MG63 (cell line): Measurements from ENCODE around the gene USH1C. TPM values are rescaled to one million over a fixed set of nuclear protein-coding genes. Genes with fewer than 3 reads are reported as not detected.

Experiments
- DNase-seq: peaks from one replicate; pipeline ENCODE4 v3.0.0-alpha.2; 2020
- H3K27me3 ChIP-seq: fragments of 250-450 bp; sonication (Bioruptor Pico); 2 replicates; pipeline ENCODE4 v1.5.1; 2020; ENCODE audit warnings: mild to moderate bottlenecking, moderate library complexity
- H3K36me3 ChIP-seq: fragments of 250-450 bp; sonication (Bioruptor Pico); 2 replicates; pipeline ENCODE4 v1.5.1; 2020; ENCODE audit warnings: mild to moderate bottlenecking, moderate library complexity
- H3K4me3 ChIP-seq: fragments of 250-450 bp; sonication (Bioruptor Pico); 2 replicates; pipeline ENCODE4 v1.5.1; 2020; ENCODE audit warnings: mild to moderate bottlenecking, moderate library complexity
- H3K9me3 ChIP-seq: fragments of 250-450 bp; sonication (Bioruptor Pico); 2 replicates; pipeline ENCODE4 v1.5.1; 2020; ENCODE audit warnings: mild to moderate bottlenecking, moderate library complexity
- total RNA-seq: library from RNA; depleted of rRNA; stranded (reverse); fragments of >200 nt; shearing (Covaris generic); gene quantifications from 2 replicates; pipeline ENCODE4 v1.2.3, GENCODE V29; 2014; ENCODE audit warnings: low replicate concordance

USH1C gene
- total RNA-seq, 1 experiment from 2014 or later: not detected

DNA sequence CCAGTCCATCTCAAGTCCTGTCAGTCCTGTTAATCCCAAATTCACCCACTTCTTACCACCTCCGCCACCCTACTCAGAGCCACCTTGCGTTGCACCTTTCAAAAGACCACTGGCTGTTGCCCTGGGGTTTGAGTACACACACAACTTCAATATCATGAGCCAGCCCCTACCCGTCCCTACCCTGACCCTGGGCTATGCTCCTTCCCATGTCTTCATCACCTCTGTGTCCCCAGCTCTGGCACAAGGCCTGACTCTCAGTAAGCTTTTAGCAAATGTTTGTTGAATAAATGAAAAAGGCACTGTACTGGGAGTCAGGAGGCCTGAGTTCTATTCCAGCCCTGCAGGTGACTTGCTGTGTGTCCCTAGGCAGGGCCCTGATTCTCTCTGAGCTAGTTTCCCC is 29.3 kb upstream of the USH1C start:
- Histone ChIP-seq H3K9me3 (no peaks in the 10 kb centered on the region), H3K27me3 (no peaks in the 10 kb centered on the region), H3K4me3 (no peak overlapping the region), H3K36me3 (no peaks in the 10 kb centered on the region)
- DNase-seq: no peak

DNA sequence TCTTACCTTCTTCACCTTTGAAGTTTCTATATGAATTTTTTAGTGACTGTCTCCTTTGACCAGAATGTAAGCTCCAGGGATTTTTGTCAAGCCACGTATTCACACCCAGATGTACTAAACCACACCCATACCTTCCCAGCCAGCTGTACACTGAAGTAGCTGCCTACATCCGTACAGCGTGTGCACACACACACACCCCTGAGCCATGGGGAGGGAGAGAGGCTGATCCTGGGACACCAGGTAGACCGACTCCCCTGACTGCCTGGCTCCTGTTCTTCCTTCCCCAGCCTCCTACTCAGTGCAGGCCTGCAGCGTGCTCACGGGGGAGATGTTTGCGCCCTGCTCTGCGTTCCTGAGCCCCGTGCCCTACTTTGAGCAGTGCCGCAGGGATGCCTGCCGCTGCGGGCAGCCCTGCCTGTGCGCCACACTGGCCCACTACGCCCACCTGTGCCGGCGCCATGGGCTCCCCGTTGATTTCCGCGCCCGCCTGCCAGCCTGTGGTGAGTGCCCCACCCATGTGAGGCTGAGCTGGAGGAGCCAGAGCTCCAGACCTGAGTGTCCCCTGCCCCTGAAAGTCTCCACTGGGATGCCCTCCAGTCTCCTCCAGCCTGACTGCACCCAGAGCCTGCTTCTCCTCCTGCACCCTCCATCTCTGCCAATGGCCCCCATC is 28.7 kb upstream of the USH1C start:
- H3K36me3 ChIP-seq: no peaks in the 10 kb centered on the region
- no peak overlapping the region for H3K4me3 ChIP-seq
- DNase-seq: no peak
- H3K9me3 ChIP-seq: no peaks in the 10 kb centered on the region
- no peaks in the 10 kb centered on the region for H3K27me3 ChIP-seq

DNA sequence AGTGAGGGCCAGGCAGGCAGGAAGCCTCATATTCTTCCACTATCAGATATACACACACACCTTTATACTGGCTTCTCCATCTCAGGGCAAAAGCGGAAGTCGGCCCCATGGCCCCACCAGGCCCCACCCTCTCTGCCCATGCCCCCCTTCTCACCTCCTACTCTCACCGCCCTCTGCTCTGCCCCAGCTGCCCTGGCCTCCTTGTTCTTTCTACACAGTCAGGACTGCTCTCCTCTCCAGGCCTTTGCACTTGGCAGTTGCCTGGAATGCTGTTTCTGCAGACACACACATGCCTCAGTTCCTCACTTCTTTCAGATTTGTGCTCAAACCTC is 28.1 kb upstream of the USH1C start:
- Histone ChIP-seq H3K36me3 (no peaks in the 10 kb centered on the region), H3K9me3 (no peaks in the 10 kb centered on the region), H3K4me3 (no peak overlapping the region), H3K27me3 (no peaks in the 10 kb centered on the region)
- DNase-seq: no peak

DNA sequence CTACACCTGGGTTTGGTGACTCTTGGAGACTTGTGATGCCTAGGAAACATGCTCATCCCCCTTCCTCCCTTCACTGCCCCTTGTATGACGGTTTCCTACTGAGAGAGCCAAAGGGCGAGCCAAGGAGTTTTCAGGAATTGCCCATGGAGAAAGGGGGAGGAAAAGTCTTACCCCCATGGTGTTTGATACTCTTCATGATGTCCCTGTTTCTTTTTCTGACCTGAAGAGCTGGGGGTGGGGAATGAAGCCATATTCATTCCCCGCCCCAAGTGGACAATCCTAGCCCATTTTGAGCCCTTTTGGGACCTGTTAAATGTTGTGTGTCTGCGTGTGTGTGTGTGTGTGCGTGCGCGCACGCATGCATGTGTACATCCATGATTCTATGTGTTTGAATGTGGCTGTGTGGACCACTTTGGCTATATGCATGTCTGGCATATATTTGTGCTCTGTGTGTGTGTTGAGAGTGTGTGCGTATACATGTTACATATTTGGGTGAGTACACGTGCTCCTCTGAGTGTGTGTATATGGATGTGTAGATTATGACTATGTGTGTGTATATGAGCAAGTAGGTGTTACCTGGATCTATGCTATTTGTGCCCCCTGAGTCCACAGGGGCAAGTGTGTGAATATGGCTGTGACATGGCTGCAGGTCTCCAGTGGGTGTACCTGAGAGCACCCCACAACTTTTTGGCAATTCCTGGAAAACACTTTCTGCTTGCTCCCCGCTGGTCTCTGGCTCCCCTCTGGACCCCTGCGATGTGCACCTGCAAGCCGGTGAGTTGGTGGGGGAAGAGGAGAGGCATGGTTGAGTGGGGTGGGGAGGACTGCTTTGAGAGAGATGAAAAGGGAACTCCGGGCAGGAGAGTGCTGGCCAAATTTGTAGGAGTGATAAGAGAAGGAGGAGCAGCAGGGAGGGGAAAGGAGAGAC is 27.5 kb upstream of the USH1C start:
- no peaks in the 10 kb centered on the region for H3K27me3 ChIP-seq
- DNase-seq: no peak
- H3K36me3 ChIP-seq: no peaks in the 10 kb centered on the region
- no peak overlapping the region for H3K4me3 ChIP-seq
- no peaks in the 10 kb centered on the region for H3K9me3 ChIP-seq

DNA sequence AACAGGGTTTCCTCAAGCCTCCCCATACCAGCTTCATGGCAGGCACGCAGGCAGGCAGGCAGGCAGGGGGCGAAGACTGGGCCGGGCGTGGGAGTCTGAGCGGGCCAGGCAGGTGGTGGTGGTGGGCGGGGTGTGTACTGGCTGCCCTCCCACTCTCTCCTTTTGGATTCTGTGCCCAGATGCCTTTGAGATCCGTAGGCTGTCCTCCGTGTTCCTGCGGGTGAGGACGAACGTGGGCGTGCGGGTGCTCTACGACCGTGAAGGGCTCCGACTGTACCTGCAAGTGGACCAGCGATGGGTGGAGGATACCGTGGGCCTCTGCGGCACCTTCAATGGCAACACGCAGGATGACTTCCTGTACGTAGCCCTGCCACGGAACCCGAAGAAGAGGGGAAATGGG is 25.8 kb upstream of the USH1C start:
- Histone ChIP-seq H3K36me3 (no peaks in the 10 kb centered on the region), H3K27me3 (no peaks in the 10 kb centered on the region)
- DNase-seq: no peak

DNA sequence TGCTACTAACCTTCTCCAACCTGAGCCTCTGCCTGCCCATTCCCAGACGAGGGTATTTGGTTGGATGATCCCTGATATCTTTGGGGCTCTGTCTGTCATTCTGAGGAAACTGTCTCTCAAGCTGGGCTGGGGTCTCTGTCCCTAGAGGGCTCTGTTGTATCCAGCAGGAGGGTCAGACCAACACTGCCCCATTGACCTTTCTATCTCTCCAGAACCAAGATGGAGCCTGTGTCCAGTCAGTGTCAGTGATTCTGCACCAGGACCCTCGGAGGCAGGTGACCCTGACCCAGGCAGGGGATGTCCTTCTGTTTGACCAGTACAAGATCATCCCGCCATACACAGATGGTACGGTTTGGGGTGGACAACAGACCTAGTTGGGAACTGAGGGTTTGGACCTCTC is 24.7 kb upstream of the USH1C start:
- no peak for DNase-seq
- Histone ChIP-seq H3K4me3 (no peak overlapping the region), H3K9me3 (no peaks in the 10 kb centered on the region), H3K36me3 (no peaks in the 10 kb centered on the region), H3K27me3 (no peaks in the 10 kb centered on the region)

More for the DNA sequence above, 25.8 kb upstream of the USH1C start:
- no peaks in the 10 kb centered on the region for H3K9me3 ChIP-seq
- H3K4me3 ChIP-seq: no peak overlapping the region

DNA sequence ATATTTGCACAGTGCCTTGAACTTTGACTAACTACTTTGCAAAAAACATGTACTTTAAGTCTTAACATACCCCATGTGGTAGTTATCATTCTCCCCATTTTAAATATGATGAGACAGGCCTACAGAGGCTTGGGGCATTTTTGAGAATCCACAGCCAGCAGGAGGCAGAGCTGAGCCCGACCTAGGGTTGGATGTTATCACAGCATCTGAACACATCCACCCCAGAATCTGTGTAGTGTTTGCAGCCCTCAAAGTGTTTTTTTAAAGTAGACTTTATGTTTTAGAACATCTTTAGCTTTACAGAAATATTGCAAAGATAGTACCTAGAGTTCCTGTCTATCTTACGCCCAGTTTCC is 20.4 kb upstream of the USH1C start:
- no peaks in the 10 kb centered on the region for H3K36me3 ChIP-seq
- no peak overlapping the region for H3K4me3 ChIP-seq
- H3K9me3 ChIP-seq: no peaks in the 10 kb centered on the region
- DNase-seq: no peak
- H3K27me3 ChIP-seq: no peaks in the 10 kb centered on the region

DNA sequence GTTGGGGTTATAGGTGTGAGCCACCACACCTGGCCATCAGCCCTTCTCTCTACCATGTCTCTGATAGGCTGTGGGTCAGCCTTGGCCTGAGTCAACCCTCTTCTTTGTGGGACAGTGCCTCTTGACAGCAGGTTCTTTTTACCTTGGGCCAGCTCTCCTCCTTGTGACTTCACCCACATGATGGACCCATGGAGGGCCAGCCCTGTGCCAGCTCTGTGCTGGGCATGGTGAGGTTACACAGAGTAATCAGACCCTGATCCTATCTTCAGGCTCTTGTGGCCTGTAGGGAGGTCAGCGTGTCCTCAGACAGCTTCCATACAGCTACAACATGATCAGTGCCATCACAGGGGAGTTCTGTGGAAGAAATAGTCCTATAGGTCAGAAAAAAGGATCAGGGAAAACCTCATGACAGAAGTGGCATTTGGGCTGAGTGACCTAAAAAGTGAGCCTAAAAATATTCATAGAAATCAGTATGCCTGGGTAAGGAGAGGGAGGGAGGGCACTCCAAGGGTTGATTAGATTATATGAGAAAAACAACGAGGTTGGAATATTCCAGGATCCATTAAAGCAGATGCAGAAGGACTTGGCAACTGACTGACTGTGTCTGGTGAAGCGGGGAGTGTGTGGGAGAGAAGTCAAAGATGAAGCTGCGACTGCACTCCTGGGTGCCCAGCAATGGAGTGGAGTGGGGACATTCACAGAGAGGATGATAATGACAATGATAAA is 19.9 kb upstream of the USH1C start:
- no peak for DNase-seq
- Histone ChIP-seq H3K4me3 (no peak overlapping the region), H3K9me3 (no peaks in the 10 kb centered on the region), H3K27me3 (no peaks in the 10 kb centered on the region), H3K36me3 (no peaks in the 10 kb centered on the region)

DNA sequence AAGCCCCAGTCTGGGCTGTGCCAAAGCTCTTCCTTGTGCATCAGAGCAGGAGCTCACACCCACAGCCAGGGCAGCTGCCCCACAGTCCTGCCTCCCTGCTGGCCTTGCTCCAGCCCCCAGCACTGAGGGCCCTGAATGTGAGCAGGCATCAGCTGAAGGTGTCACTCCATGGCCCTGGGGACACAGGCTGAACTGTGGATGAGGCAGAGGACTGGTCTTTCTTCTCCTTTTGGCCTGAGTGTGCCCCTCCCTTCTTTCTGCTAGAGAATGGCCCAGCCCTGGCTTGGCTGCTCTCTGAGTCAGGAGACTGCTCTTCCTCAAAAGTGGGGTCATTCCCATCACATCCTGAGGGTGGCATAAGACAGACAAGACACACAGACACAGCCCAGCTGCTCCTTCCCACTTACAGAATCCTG is 19.0 kb upstream of the USH1C start:
- Histone ChIP-seq H3K36me3 (no peaks in the 10 kb centered on the region), H3K4me3 (no peak overlapping the region), H3K9me3 (no peaks in the 10 kb centered on the region), H3K27me3 (no peaks in the 10 kb centered on the region)
- DNase-seq: peak; percentile 6

DNA sequence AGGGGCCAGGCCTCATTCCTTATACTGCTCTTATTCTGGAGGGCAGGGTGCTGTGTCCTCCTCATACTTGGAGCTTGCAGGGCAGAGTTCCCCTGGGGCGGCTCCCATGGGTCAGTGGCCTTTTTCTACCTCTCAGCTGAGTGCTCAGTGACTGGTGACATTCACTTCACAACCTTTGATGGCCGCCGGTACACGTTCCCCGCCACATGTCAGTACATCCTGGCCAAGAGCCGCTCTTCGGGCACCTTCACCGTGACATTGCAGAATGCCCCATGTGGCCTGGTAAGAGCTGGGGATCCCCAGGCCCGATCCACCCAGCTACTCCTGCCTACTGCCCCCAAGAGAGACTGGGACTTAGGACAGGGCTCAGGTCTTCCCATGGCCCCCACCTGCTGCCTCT is 17.3 kb upstream of the USH1C start:
- H3K9me3 ChIP-seq: no peaks in the 10 kb centered on the region
- no peaks in the 10 kb centered on the region for H3K27me3 ChIP-seq
- no peak for DNase-seq
- no peaks in the 10 kb centered on the region for H3K36me3 ChIP-seq
- H3K4me3 ChIP-seq: no peak overlapping the region

DNA sequence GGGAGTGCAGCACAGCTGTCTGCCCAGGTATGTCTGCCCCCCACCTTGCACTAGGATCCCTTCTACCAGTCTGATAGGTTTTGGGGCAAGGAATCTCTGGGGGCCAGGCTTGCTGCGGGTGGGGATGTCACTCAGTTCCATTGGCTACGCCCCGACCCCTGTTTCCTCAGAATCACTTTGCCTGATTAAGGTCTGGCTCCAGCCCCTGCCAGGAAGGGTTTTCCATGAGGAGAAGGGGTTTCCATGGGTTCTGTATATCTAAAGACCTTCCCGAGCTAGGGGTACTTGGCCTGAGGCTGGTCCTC is 16.8 kb upstream of the USH1C start:
- Histone ChIP-seq H3K4me3 (no peak overlapping the region), H3K9me3 (no peaks in the 10 kb centered on the region), H3K27me3 (no peaks in the 10 kb centered on the region), H3K36me3 (no peaks in the 10 kb centered on the region)
- no peak for DNase-seq

DNA sequence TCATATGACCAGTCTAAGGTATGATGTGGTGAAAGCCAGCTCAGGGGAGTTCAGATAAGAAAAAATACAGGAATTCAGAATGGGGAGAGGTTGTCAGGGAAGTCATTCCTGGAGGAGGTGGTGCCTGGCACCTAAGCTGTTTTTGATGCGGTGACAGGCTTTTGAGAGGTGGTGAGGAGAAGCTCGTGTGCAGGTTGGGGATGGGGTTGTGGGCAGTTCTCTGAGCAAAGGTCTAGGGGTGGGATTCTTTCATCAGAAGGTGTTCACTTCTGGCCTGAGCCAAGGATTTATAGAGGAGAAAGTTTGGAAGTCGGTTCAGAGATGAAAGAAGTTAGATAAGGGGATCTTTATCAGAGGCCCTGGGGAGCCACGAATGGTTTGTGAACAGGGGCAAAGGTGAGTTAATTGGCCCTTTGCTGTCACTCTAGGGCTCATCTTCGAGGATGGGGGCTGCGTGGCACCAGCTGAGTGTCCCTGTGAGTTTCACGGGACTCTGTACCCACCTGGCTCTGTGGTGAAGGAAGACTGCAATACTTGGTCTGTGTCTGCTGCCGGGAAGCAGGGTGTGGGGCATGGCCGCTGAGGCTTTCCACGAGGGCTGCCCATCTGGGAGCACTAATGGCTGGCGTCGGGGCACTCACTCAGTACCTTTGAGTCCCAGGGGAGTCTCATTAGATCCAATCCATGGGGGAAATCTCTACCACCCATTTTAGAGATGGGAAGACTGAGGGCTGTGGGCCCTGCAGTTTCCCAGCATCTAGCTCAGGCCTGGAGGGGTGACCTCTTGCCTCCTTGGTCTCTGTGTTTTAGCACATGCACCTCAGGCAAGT is 16.3 kb upstream of the USH1C start:
- Histone ChIP-seq H3K36me3 (no peaks in the 10 kb centered on the region), H3K9me3 (no peaks in the 10 kb centered on the region), H3K27me3 (no peaks in the 10 kb centered on the region), H3K4me3 (no peak overlapping the region)
- no peak for DNase-seq

DNA sequence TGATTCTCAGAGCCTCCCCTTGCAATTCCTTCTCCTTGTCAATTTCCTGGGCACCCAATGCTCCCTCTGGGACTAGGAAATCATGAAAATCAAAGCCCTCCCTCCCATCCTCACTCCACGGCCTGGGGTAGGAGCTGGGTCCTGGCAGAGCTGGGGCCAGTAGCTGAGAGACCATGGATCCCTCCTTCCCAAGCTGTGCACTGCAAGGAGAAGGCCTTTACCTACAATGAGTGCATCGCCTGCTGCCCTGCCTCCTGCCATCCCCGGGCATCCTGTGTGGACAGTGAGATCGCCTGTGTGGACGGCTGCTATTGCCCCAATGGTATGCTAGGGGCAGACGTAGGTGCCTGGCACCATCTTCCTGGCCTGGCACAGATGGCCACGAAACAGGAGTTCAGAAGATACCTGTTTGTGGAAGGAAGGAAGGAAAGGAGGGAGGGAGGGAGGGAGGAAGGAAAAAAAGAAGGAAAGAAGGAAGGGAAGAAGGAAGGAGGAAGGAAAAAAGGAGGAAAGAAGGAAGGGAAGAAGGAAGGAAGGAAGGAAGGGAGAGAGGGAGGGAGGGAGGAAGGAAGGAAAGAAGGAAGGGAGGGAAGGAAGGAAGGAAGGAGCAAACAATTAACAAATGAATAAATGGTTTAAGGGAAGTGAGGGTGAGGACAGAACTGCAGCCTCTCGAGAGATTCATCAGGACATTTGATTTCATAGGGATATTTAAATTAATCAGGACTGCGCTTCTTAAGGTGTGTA is 15.3 kb upstream of the USH1C start:
- no peak overlapping the region for H3K4me3 ChIP-seq
- no peaks in the 10 kb centered on the region for H3K27me3 ChIP-seq
- no peaks in the 10 kb centered on the region for H3K36me3 ChIP-seq
- no peak for DNase-seq
- no peaks in the 10 kb centered on the region for H3K9me3 ChIP-seq

DNA sequence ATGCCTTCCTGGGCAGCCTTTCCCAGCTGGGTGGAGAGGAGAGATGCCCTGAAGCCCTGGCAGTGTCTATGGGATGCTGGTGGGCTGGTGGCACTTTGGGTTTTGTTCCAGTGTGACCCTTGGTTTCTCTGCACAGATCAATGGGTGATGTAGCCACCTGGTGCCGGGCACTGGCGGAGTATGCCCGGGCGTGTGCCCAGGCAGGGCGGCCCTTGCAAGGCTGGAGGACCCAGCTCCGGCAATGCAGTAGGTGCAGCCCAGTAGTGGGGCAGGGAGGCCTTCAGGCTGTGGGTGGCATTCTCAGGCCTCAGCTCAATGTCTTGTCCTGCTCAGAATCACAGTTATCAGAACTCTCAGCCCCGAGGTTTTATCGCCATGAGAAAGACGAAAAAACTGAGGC is 14.7 kb upstream of the USH1C start:
- no peaks in the 10 kb centered on the region for H3K36me3 ChIP-seq
- H3K4me3 ChIP-seq: no peak overlapping the region
- H3K9me3 ChIP-seq: no peaks in the 10 kb centered on the region
- no peak for DNase-seq
- H3K27me3 ChIP-seq: no peaks in the 10 kb centered on the region

DNA sequence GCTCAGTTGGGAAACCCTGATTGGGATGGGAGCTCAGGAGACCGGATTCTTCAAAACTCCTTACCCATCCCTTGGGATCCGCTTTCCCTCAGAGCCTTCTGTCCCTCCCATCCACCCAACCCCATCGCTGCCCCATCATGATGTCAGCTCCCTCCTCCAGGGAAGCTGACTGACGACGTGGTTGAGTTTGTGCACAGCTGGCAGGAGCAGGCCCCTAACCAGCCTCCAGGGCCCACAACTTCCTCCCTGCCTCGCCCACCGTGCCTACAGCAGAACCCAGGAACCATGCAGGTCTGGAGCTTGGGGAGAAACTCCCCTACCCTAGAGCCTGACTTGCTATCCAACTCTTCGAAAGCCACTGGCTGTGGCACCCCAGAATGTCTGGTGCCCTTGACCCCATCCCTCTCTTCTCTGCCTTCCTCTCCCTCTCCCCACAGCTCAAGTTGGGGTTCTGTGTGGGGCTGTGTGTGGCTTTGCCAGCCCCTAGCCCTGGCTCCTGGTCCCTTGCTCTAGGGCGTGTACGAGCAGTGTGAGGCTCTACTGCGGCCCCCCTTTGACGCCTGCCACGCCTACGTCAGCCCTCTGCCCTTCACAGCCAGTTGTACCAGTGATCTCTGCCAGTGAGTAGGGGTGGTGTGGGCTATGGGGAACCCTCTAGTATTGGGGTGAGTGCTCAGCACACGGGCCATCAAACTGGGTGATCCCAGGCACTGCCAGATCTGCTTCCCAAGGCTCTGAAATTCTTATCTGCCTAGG is 14.0 kb upstream of the USH1C start:
- H3K9me3 ChIP-seq: no peaks in the 10 kb centered on the region
- DNase-seq: no peak
- H3K4me3 ChIP-seq: no peak overlapping the region
- H3K27me3 ChIP-seq: no peaks in the 10 kb centered on the region
- no peaks in the 10 kb centered on the region for H3K36me3 ChIP-seq

DNA sequence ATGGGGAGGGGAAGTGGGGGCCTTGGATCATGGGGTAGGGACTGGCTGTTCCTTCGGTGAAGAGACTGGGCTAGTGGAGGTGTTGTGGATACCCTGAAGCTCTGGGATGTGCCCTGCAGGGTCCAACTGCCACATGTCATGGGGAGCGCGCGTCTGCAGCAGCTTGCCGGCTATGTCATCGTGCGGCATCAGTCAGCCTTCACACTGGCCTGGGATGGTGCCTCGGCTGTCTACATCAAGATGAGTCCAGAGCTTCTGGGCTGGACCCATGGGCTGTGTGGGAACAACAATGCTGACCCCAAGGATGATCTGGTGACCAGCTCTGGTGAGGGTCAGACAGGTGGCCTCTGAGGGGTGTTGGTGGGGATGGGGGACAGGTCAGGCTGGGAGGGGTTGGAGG is 12.8 kb upstream of the USH1C start:
- DNase-seq: no peak
- H3K36me3 ChIP-seq: no peaks in the 10 kb centered on the region
- no peak overlapping the region for H3K4me3 ChIP-seq
- H3K9me3 ChIP-seq: no peaks in the 10 kb centered on the region
- H3K27me3 ChIP-seq: no peaks in the 10 kb centered on the region
